GM18861 (cell line): ENCODE data around the gene LMAN1L.

Experiments
- ATAC-seq: cut with Tn5 transposase; IDR thresholded peaks from one replicate; pipeline ENCODE4 v1.9.1; 2021; ENCODE audit not compliant: unreplicated experiment

The LMAN1L gene

DNA sequence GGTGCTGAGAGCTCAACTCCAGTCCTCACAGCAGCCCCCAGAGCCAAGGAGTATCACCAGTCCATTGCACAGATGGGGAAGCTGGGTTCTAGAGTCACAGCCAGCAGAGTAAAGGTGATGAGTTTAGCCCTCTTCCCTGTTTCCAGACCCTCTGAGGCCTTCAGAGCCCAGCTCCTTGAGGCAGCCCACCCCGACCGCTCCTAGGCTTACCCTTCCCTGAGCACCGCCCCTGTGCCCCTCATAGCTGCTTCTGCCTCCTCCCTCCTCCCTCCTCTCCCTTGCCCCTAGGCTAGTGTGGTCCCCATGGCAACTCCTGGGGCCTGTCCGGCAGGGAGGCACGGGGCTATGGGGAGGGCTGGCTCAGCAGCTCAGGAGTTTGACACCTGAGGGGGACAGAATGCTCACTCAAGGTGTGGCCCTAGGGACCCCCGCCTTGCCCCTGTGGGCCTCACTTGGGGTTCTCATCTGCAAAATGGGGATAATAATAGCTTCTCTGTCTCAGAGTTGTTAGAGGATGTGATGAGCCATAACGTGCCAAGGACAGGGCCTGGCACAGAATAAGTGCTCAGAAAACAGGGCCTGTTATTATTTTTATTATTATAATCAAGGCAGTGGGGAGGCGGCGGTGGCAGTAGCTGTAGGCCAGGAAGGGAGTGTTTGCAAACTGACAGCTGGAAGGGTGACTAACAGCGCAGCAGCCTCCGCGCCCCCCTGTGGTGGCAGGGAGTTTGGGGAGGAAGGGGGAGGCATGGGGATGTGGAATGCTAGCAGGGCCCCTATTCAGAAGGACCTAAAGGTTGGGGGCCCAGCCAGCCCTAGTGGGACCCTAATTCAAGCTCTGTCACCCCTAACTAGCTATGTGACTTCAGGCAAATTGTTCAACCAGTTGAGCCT lies 19.3 kb upstream of the LMAN1L start:
- ATAC-seq, result no peak

DNA sequence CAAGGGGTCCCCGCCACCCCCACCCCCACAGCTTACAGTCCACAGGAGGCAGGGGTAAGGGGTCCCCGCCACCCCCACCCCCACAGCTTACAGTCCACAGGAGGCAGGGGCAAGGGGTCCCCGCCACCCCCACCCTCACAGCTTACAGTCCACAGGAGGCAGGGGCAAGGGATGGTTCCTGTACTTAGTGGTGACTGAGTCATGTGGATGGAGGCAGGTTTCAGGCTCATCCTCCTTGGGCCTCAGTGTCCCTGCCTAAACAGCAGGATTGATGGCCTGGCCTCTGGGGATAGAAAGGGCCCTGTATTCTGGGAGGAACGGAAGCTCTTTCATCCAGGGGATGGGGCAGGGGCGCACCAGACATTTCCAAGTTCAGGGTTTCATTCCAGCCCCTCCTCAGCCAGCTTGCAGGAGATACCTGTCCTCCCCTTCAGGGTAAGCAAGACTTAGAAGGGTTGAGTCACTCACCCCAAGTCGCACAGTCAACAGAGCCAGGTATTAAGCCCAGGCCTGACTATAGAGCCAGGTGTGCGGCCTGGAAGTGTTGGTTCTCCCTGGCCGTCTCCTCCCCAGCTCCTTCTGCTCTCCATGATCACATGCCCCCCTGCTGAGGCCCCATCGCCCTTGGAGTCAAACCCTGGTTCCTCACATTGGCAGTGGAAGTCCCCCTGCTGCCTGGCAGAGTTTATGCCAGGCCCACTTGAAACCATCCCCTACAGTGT lies 18.2 kb upstream of the LMAN1L start:
- ATAC-seq, result no peak

DNA sequence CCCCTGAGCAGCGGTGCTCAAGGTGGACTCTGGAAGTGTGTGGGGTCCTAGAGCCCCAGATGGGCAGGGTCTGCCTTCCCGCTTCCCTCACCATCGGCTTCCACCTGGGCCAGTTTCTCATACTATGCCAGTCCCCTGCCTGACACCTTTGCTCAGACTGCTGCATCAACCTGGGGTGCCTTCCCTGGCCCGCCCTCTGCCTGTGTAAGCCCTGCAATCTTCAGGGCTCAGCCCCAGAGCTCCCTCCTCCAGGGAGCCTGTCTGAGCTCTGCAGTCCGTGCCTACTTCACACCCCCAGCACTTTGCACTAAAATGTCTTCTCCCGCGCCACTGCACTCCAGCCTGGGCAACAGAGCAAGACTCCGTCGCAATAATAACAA lies 17.7 kb upstream of the LMAN1L start:
- no peak for ATAC-seq

DNA sequence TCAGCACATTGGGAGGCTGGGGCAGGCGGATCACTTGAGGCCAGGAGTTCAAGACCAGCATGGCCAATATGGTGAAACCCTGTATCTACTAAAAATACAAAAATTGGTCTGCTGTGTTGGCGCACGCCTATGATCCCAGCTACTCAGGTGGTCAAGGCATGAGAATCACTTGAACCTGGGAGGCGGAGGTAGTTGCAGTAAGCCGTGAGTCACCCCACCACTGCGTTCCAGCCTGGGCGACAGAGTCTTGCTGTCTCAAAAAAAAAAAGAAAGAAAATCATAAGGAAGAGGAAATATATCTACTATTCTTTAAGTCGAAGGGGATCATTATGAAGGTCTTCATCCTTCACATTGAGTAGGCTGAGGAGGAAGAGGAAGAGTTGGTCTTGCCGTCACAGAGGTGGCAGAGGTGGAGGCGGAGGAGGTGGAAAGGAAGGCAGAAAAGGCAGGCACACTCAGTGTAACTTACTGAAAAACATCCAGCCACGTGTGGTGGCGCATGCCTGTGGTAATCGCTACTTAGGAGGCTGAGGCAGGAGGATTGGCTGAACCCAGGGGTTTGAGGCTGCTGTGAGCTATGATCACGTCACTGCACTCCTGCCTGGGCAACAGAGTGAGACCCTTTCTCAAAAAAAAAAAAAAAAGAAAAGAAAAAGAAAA lies 16.5 kb upstream of the LMAN1L start:
- no peak for ATAC-seq

DNA sequence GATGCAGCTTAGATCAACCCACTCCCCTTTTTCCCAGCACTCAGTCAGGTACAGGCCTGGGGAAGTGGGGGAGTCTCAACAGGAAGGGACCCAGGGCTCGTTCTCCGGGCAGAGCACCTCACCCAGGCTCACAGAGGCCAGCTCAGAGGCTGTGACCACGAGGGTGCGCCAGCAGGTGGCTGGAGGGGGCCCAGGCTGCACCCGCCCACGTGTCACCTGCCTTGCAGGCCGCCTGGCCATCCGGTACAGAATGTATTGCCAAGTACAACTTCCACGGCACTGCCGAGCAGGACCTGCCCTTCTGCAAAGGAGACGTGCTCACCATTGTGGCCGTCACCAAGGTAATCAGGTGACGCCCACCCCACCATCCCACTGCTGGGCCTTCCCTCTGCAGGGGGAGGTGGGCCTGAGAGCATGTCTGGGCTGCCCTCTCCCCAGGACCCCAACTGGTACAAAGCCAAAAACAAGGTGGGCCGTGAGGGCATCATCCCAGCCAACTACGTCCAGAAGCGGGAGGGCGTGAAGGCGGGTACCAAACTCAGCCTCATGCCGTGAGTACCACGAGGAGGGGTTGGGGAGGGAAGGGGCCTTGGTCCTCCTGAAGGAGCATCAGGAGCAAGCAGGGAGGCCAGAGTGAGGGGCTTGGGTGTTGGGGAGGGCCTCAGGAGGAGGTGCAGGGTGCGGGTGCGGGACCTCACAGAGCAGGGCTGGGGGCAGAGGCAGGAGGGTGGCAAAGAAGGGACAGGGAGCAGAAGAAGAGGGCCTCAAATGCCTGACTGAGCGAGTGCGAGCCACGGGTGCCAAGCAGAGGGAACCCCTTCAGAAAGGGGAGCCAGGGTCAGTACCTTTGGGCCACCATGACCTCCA lies 14.0 kb upstream of the LMAN1L start:
- no peak for ATAC-seq

DNA sequence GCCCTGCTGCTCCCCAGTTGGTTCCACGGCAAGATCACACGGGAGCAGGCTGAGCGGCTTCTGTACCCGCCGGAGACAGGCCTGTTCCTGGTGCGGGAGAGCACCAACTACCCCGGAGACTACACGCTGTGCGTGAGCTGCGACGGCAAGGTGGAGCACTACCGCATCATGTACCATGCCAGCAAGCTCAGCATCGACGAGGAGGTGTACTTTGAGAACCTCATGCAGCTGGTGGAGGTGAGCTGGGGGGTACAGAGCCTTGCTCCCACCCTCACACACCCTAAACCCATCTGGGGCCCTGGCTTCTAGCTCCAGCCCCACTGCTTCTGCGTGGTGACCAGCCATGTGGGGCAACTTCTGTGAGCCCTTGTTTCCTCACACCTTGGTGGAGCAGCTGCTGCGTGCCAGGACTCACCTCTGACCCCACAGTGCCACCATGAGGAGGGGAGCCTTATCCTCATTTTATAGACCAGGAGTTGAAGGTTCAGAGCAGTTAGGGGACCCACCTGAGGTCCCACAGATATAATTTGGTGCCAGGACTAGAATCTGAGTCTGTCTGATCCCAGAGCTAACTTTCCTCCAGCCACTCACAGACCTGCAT lies 13.3 kb upstream of the LMAN1L start:
- ATAC-seq, result peak; percentile 3

DNA sequence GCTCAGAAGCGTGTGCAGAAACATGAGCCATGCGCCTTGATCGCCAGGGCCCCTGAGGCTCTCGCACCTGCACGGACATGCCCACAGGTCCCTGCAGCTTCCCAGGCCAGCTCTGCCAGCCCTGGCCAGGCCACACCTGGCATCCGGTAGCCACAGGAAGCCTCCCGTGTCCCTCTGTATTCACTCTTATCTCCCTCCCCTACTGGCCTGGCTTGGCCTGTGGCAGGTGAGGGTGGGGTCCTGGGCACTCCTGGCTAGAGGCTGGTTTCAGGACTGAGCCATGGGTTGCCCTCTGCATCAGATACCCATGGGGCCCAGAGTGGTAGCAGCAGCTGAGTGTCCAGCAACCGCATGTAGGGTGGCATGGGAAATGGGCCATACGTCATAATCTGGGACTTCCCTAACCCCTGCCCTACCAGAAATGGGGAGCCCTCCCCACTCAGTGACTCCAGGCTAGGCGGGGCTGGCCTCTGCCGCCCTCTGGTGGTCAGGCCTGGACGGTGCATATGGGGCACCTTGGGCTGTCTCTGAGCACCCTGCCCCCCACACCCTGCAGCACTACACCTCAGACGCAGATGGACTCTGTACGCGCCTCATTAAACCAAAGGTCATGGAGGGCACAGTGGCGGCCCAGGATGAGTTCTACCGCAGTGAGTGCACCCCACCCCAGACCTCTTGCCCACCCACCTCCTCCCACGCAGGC lies 12.6 kb upstream of the LMAN1L start:
- peak; percentile 62 for ATAC-seq

DNA sequence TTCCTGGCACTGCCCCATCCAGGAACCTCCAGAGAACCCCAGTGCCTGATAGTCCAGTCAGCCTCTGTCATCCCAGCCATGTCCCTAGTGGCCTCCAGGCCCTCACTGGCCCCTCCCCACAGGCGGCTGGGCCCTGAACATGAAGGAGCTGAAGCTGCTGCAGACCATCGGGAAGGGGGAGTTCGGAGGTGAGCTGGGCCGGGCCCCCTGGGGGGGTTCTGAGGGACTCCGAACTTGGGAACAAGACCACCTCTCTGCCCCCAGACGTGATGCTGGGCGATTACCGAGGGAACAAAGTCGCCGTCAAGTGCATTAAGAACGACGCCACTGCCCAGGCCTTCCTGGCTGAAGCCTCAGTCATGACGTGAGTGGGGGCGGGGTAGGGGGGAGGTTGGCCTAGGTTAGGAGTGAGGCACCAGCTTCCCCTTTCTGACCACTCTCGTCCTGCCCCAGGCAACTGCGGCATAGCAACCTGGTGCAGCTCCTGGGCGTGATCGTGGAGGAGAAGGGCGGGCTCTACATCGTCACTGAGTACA lies 12.0 kb upstream of the LMAN1L start:
- no peak for ATAC-seq

DNA sequence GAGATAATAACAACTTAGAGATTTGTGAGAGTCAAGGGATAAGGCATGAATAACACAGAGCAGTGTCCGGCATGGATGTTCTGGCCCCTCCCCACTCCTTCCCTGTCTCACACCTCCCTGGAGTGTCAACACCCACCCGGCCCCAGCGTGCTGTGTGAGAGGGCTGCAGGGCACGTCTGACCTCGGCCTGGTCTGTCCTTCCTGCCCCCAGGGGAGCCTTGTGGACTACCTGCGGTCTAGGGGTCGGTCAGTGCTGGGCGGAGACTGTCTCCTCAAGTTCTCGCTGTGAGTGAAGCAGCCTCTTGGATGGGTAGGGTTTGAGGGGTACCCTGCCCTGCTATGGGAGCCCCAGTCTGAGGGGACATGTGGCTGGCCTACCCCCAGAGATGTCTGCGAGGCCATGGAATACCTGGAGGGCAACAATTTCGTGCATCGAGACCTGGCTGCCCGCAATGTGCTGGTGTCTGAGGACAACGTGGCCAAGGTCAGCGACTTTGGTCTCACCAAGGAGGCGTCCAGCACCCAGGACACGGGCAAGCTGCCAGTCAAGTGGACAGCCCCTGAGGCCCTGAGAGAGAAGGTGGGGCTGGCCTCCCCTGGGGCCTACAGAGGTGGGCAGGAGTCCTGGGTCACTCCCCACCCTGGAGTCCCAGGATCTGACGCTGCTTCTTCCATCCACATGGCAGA lies 11.2 kb upstream of the LMAN1L start:
- no peak for ATAC-seq

DNA sequence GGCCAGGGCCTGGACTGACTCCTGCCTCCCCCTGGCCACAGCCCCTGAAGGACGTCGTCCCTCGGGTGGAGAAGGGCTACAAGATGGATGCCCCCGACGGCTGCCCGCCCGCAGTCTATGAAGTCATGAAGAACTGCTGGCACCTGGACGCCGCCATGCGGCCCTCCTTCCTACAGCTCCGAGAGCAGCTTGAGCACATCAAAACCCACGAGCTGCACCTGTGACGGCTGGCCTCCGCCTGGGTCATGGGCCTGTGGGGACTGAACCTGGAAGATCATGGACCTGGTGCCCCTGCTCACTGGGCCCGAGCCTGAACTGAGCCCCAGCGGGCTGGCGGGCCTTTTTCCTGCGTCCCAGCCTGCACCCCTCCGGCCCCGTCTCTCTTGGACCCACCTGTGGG lies 10.3 kb upstream of the LMAN1L start:
- no peak for ATAC-seq

DNA sequence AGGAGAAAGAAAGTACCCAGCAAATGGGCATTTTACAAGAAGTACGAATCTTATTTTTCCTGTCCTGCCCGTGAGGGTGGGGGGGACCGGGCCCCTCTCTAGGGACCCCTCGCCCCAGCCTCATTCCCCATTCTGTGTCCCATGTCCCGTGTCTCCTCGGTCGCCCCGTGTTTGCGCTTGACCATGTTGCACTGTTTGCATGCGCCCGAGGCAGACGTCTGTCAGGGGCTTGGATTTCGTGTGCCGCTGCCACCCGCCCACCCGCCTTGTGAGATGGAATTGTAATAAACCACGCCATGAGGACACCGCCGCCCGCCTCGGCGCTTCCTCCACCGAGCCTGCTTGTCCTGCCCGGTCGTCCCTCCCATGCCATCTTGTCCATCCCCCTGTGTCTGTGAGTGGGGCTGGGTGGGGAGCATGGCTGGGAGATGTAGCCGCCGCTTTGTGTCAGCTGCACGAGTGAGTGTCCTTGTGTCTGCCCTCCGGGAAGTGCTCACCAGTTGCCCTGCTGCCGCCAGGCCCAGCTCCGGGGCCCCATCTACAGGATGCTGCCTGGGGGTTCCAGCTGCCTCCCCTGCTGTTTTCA lies 9.7 kb upstream of the LMAN1L start:
- no peak for ATAC-seq

DNA sequence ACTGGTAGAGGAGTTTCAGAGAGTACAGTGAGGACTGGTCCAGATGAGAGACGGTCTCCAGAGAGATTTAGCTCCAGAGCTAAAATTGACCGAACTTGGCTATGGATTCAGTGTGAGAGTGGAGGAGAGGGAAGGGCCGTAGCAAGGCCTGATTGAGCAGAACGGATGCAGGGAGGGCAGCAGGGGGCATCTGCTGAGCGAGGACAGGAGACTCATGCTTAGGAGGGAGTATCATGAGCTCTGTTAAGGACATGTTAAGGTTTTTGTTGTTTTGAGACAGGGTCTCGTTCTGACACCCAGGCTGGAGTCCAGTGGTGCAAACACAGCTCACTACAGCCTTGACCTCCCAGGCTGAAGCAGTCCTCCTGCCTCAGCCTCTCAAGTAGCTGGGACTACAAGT lies 7.7 kb upstream of the LMAN1L start:
- ATAC-seq, result no peak

DNA sequence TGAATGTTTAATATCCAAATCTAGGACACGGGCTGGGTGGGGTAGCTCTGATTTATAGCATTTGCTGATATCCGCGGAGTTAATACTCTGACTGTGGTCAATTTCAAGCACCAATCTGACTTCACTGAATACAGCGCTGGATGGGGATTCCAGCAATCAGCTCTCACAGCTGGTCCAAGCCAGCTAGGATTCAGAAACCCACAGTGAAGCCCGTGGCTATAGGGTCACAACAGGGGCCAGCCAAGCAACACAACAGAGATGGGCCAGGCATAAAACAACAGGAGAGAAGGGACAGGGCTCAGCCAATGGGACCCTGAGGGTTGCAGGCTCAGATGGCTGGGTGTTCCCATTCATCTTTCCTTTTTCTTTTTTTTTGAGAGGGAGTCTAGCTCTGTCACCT lies 5.4 kb upstream of the LMAN1L start:
- no peak for ATAC-seq

DNA sequence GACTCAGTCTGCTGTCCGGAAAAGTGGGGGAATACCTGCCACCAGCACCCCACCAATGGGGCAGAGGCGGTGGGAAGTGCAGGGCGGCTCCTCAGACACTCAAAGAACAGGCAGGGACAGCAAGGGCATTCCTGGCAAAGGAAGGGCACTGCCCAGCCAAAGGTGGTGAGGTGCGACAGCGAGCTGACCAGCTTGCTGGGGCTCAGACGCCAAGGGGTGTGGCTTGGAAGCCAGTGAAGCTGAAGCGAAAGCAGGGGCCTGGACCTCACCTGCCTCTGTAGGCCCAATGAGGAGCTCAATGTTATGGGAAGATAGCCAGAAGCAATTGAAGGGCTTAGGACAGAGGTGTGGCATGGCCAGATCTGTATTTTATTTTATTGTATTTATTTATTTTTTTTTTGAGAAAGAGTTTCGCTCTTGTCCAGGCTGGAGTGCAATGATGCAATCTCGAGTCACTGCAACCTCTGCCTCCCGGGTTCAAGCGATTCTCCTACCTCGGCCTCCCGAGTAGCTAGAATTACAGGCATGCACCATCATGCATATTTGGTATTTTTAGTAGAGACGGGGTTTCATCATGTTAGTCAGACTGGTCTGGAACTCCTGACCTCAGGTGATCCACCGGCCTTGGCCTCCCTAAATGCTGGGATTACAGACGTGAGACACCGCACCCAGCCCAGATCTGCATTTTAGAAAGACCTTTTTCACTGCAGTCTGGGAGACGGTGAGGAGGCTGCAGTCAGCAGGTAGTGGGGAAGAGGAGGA lies 4.4 kb upstream of the LMAN1L start:
- no peak for ATAC-seq

DNA sequence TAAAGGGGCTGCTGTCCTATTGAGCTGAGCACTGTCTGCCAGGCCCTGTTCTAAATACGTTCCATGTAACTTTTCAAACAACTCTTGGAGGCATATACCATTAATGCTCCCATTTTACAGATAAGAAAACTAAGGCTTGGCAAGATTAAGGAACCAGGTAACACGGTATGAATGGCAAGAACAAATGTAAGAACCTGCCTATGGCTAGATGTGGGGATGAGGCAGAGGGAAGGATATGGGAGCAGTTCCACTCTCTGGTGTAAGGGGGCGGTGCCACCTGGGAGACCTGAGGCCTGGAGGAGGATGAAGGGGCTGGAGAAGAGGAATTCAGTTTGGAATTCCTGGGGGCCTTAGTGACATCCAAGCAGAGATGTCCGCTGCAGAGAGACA lies 3.8 kb upstream of the LMAN1L start:
- ATAC-seq, result no peak

DNA sequence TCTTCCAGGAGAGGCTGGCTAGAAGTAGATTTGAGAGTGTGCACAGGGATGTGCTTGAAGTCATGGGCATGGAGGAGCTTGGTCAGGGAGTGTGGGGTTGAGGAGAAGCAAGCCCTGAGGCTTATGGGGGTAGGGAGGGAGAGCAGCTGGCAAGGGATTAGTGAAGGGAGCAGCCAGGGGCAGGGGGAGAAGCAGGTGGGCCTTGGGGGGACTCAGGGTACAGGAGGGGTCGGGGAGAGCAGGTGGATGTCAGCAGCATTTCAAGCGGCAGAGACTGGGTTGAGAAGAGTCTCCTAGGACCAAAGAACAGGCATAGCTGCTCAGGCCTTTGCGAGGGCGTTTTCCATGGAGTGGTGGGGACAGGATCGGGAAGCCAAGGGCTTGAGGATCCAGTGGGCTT lies 3.4 kb upstream of the LMAN1L start:
- ATAC-seq, result no peak

DNA sequence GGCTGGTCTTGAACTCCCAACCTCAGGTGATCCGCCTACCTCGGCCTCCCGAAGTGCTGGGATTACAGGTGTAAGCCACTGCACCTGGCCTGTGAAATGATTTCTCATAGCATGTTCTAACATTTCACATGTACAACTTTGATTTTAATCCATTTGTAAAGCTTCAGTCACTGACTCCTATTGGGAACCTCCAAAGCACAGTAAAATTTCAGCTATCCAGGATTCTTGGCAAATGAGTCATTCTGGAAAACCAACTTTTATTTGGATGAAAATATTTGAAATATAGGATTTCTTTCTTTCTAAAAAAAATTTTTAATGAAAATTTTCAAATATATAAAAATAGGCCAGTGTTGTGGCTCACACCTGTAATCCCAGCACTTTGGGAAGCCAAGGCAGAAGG lies 2.7 kb upstream of the LMAN1L start:
- no peak for ATAC-seq
